SK-N-MC (cell line): Measurements from ENCODE around the gene STAT4.

Experiments used
- EZH2 ChIP-seq: fragments of 200-600 bp; sonication (generic); IDR thresholded peaks from one replicate; pipeline ENCODE4 v1.6.1; 2017; ENCODE audit warnings: antibody characterized with exemption
- POLR2AphosphoS5 ChIP-seq: IDR thresholded peaks from 2 replicates; pipeline ENCODE4 v1.6.1; 2012; ENCODE audit warnings: mild to moderate bottlenecking, low read depth, low read length, borderline replicate concordance

- no peak for TF ChIP-seq EZH2
- no peak for TF ChIP-seq POLR2AphosphoS5
Measured at GRCh38 chr2:191015831-191016230, 135.0 kb downstream of the STAT4 start.
